Urothelium cell line (cell line): Measurements from ENCODE around the gene POU6F2.
"Not testable (repeated sequence)": the region's sequence is repeated elsewhere in the genome, so short reads cannot be mapped to it uniquely, and the experiment has no call there.

ENCODE experiments used
- DNase-seq: peaks from one replicate; pipeline ENCODE4 v3.0.0; 2011; ENCODE audit warnings: low spot score, mixed read lengths
- FAIRE-seq: peaks from 2 replicates; lab custom pipeline; 2011; peaks lifted over from hg19 to GRCh38; lab: Jason Lieb, UNC

The POU6F2 gene

DNA sequence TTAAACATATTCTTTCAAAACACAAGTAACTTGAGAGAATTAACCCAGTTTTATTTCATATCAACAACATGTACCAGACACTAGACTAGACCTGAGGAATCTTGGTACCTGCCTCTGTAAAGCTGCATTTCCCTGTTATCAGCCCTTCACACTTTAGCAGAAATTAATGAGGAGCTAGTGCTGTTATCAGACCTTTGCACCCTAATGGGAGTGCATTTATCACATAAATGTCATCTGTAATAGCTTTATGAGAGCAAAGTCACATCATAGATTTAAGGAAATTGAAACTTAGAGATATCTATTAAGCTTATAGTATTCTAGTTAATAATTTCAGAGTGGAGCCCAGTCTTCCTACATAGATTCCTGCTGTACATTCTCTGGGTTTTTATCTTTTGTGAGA, 318.1 kb downstream of the POU6F2 start:
- FAIRE-seq (no peak), DNase-seq (no peak)

GRCh38 chr7:39299695-39300094, 322.0 kb downstream of the POU6F2 start:
- DNase-seq = no peak
- no peak for FAIRE-seq

DNA sequence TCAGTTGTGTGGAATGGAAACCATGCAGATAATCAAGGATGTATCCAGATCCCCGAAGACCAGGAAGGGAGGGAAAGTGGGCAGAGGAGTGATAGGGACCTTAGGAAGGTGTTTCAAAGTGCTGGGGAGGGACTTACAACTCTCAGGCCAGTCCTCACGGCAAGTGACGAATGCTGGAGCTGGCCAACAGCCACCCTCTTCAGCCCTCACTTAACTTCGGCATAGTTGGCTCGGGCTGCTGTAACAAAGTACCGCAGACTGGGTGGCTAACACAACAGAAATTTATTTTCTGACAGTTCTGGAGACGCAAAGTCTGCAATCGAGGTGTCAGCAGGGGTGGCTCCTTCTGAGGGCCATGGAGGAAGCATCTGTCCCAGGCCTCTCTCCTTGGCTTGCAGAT, 322.6 kb downstream of the POU6F2 start:
- DNase-seq (no peak), FAIRE-seq (no peak)

DNA sequence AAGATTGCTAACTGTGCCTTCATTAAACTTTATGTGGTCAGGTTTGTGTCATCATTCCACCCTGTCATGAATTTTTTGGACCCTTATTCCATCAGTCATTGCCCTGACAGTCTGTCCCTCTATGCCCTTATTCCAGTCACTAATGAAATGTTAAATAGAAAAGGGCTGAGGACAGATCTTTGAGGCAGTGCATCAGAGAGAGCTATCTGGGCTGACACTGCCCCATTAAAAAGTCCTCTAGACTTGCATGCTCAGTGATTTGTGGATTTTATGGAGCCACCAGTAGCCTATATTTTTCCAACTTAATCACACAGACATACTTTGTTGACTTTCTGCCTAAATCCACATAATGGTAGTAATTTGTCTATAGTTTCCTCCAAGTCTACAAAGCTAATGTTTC, 323.8 kb downstream of the POU6F2 start:
- DNase-seq = no peak
- no peak for FAIRE-seq

- DNase-seq = no peak
- no peak for FAIRE-seq
Observed at GRCh38 chr7:39304178-39304577, 326.5 kb downstream of the POU6F2 start.

GRCh38 chr7:39304668-39305405, 327.1 kb downstream of the POU6F2 start:
- no peak for DNase-seq
- FAIRE-seq = no peak

- DNase-seq (peak; percentile 32), FAIRE-seq (peak; percentile 37)
Observed at GRCh38 chr7:39306016-39306570, 328.4 kb downstream of the POU6F2 start.

DNA sequence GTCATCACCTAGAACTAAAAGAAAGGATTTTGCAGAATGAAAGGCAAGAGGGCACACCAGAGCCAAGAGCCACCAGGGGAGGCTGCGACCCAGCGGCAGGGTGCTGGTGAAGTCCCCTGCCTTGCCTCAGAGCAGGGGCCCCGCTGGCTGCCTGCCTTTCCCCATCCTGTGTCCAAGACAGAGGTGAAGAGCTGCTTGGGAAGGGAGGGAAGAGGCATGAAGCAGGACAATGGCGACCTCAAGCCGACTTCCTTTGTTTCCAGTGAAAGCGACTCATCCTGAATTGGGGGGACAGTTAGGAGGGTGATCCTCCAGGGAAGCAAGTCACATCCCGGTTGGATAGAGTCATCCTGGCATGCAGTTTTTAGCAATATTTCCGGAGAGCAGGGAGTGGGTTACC, 333.0 kb downstream of the POU6F2 start:
- FAIRE-seq (no peak), DNase-seq (no peak)

GRCh38 chr7:39312254-39312989, 334.7 kb downstream of the POU6F2 start:
- no peak for FAIRE-seq

GRCh38 chr7:39313376-39313775, 335.7 kb downstream of the POU6F2 start:
- FAIRE-seq (no peak), DNase-seq (no peak)

More at GRCh38 chr7:39312254-39312989, 334.7 kb downstream of the POU6F2 start:
- DNase-seq = no peak

- DNase-seq (no peak), FAIRE-seq (no peak)
Observed at GRCh38 chr7:39313974-39314373, 336.3 kb downstream of the POU6F2 start.

- FAIRE-seq (no peak), DNase-seq (no peak)
Observed at GRCh38 chr7:39317107-39317506, 339.4 kb downstream of the POU6F2 start.

DNA sequence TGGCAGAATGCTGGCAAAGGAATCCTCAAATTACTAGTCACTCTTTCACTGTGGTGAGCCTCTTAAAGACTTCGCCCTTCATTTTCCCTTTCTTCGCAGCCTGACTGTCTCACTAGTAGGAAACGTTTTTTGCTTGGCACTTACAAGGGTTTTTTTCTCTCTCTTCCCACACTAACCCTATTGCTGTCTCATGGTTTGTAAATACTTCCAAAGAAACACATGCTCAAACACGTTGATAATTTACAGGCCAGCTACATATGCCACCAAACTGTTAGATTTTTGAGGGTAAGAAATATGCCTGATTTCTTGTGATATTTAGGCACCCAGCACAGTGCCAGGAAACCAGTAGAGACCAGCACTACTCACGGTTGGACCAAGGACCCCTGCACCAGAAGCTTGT, 340.2 kb downstream of the POU6F2 start:
- DNase-seq = no peak
- no peak for FAIRE-seq

DNA sequence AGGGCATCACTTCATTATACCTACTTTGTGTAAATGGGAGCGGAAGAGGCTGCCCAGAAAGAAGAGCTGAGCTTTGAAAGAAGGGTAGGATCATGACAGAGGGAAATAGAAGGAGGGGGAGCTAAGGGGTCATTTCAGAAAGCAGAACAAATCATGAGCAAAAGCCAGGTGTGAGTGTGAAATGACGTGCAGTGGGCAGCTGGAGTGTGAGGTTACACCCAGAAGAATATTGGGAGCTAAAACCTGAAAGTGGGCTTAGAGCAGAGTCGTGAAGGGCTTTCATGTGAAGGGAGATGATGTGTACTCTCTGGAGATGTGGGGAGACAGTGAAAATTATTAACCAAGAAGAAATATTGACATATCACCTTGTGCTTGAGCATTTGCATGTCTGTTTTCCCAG, 343.5 kb downstream of the POU6F2 start:
- FAIRE-seq = peak; percentile 27
- no peak for DNase-seq

- FAIRE-seq (no peak), DNase-seq (no peak)
Observed at GRCh38 chr7:39321909-39322498, 344.3 kb downstream of the POU6F2 start.

- peak; percentile 44 for FAIRE-seq
- no peak for DNase-seq
Observed at GRCh38 chr7:39324139-39324760, 346.5 kb downstream of the POU6F2 start.

DNA sequence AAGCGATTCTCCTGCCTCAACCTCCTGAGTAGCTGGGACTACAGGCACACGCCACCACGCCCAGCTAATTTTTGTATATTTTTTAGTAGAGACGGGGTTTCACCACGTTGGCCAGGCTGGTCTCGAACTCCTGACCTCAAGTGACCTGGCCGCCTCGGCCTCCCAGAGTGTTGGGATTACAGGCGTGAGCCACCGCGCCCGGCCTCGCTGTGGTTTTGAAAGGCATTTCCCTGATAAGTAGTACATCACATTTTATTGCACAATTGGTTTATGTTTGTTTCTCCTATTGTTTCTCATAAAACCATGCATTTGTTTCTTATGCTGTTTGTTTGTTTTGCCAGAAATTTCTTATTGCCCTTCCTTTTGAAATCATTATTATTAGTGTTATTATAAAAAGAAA, 353.9 kb downstream of the POU6F2 start:
- not testable (repeated sequence) for DNase-seq

GRCh38 chr7:39332142-39332541, 354.4 kb downstream of the POU6F2 start:
- no peak for FAIRE-seq
- DNase-seq = no peak

More for the DNA sequence above, 353.9 kb downstream of the POU6F2 start:
- not testable (repeated sequence) for FAIRE-seq

GRCh38 chr7:39333701-39334100, 356.0 kb downstream of the POU6F2 start:
- DNase-seq = no peak

DNA sequence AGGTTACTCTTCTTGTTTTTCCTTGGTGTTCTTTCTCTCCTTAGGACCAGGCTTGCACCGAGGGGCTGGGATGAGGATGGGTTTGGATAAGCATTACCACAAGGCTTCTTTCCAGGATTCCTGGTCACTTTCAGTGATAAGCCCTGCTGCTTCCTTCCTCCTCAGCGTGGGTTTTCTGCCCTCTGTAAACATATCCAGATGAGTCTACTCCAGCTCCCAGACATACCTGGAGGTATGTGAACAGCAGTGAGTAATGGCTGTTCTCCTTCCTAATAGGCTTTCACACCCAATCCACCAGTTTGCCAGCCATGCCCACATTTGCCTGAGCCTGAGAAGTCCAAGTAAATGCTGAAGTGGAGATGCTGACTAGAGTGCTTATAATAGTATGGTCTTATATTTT, 358.7 kb downstream of the POU6F2 start:
- DNase-seq (no peak), FAIRE-seq (no peak)

More at GRCh38 chr7:39333701-39334100, 356.0 kb downstream of the POU6F2 start:
- FAIRE-seq = no peak

- DNase-seq (no peak), FAIRE-seq (no peak)
Observed at GRCh38 chr7:39338716-39339115, 361.0 kb downstream of the POU6F2 start.
